H1 (cell line): Measurements from ENCODE around the gene RIPOR3. TPM values are rescaled to one million over a fixed set of nuclear protein-coding genes. Genes with fewer than 3 reads are reported as not detected.
A peak's percentile ranks its signal among the peaks of the same experiment; 100 is the strongest.

Experiments
- SP1 ChIP-seq: IDR thresholded peaks from 2 replicates; pipeline ENCODE4 v1.6.1; 2011; ENCODE audit warnings: low read depth, low read length
- polyA plus RNA-seq, 7 experiments: library from polyadenylated mRNA; depleted of rRNA in 3 of 7; stranded (reverse) in 5 of 7; unstranded in 2 of 7; fragments of >200 nt in 5 of 7; fragments of 200-250 nt in 2 of 7; gene quantifications; 1 replicate in 5 of 7; 2 replicates in 1 of 7; 4 replicates in 1 of 7; pipeline versions ENCODE4 v1.2.1 to v1.2.3, GENCODE V29; 2011 to 2013; ENCODE audit warnings: missing spikeins in 2 of 7, mixed read lengths in 2 of 7
- total RNA-seq: library from RNA; stranded (reverse); fragmentation: NEBNext Ultra II Directional; extraction: Animal tissue kit (Norgen Biotek cat#: 25700); gene quantifications from 2 replicates; pipeline ENCODE4 v1.2.1, GENCODE V29; 2021
- TF ChIP-seq, protein P1 (sequence below): IDR thresholded peaks from 2 replicates; pipeline ENCODE4 v1.6.1; 2012; ENCODE audit warnings: inconsistent platforms

Gene RIPOR3
- total and polyA plus RNA-seq, 2 of the 8 experiments (the other 6 are each of a cell fraction or from before 2014, with no cell fraction given), result 3.6 to 4.5 TPM

GRCh38 chr20:50611128-50611810, 80.1 kb downstream of the RIPOR3 start (continued):
- TF ChIP-seq SP1, result no peak
- TF ChIP-seq, protein P1, sequence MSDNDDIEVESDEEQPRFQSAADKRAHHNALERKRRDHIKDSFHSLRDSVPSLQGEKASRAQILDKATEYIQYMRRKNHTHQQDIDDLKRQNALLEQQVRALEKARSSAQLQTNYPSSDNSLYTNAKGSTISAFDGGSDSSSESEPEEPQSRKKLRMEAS, result peak; percentile 35; the same call in 1 of the 2 replicates
